GM19099 (cell line): ENCODE results near the gene PACC1.

Experiments used
- POLR2A ChIP-seq: IDR thresholded peaks from 3 replicates; pipeline ENCODE4 v1.6.1; 2011; ENCODE audit warnings: low read depth; ENCODE audit not compliant: insufficient read length; ENCODE audit errors: extremely low read depth

The PACC1 gene

GRCh38 chr1:212430416-212430815 is 15.7 kb upstream of the PACC1 start:
- TF ChIP-seq POLR2A: no peak

GRCh38 chr1:212428496-212428895 is 13.8 kb upstream of the PACC1 start:
- TF ChIP-seq POLR2A: no peak

DNA sequence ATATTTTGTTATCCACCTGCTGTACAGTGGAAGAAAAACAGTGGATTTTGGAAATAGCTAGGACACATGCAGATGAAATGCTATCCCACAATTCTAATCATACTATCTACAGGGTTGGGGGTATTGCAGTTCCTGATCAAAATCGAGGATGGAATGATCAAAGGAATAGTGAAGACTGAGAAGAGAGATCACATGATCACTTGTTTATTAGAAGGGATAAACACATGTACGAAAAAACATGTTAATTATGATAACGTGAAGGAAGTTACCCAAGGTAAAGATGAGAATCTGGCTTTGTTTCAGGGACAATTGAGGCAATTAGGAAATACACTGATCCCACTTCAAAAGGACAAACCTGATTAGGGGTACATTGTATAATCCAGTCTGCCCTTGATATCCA is 9.2 kb upstream of the PACC1 start:
- TF ChIP-seq POLR2A: no peak

DNA sequence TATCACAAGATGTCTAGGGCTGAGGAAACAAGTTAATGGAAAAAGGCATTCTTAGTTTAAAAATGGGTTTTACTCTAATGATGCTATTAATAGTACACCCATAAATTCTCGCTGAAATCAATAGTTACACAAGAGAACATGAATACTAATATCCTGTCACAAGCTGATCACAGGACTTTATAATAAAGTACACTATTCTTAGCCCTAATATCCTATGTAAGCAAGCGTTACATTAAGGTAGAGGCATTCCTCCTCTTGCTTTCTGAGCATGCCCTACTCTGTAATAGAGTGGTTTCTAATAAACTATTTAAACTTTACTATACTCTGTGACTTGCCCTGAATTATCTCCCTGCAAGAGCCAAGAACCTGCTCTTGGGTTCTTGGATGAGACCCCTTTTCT is 6.5 kb upstream of the PACC1 start:
- TF ChIP-seq POLR2A: no peak

- TF ChIP-seq POLR2A: no peak
These were observed 588 bp upstream of the PACC1 start for GRCh38 chr1:212415107-212415841.

GRCh38 chr1:212413902-212414327 is 771 bp downstream of the PACC1 start:
- TF ChIP-seq POLR2A: no peak

DNA sequence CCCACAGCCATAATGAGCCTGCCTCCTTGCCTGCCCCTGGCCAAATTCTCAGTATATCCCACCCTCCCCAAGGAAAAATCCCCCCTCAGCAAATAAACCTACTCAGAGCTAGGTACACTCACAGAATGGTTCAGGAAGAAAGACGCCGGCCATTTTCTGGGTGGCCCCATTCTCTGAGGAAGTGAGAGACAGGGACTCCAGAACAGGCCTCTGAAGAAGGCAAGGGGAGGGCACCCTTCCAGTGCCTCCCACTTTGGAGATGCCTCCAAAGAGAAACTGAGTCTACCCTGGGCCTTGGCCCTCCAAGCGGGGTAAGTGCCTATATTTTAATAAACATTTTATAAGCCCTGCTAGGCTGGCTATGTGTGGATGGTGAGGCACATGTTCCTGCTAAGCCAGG is 2.3 kb downstream of the PACC1 start:
- no peak for TF ChIP-seq POLR2A

DNA sequence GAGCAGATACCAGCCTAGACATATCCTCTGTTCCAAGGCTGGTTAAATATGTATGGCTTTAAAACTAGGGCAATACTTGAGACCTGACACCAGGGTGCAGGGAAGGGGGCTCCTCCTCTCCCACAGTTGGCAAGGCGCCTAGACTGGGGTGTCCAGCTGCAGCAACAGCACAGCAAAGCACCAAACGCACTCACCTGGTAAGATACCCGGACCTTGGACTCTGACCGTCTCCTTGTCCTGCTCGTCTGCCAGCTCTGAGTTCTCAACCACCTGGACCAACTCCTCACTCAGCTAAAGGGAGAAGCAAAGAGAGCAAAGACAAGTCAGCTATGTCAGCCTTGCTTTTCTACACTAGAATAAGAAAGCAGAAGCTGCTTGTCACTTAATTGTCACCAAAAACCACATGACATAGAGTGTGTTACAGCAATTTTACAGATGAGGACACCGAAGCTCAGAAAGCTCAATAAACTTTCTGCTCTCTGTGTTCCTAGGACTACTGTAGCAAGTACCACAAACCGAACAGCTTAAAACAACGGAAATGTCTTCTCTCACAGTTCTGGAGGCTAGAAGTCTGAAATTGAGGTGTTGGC is 4.4 kb downstream of the PACC1 start:
- no peak for TF ChIP-seq POLR2A

DNA sequence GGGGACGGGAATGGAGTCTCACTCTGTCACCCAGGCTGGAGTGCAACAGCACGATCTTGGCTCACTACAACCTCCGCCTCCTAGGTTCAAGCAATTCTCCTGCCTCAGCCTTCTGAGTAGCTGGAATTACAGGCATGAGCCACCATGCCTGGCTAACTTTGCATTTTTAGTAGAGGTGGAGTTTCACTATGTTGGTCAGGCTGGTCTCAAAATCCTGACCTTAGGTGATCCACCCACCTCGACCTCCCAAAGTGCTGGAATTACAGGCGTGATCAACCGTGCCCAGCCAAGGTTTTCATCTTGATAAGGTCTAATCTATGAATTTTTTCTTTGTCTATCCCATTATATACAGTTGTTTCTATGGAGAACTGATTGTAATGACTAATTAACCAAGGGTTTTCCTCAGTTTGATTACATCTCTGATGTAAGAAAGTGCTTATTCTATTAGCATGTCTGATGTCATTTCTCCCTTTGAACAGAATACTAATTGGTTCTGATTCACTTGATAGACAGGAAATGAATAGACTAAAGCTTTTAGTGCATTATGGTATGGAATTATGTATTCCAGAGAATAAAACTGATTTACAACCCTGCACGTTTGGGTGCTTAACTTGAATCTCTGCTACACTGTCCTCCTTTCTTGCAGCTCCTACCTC is 11.9 kb downstream of the PACC1 start:
- TF ChIP-seq POLR2A: no peak

- no peak for TF ChIP-seq POLR2A
These were observed 12.7 kb downstream of the PACC1 start for GRCh38 chr1:212401838-212402582.

GRCh38 chr1:212401042-212401441 is 13.6 kb downstream of the PACC1 start:
- TF ChIP-seq POLR2A: no peak

- no peak for TF ChIP-seq POLR2A
These were observed 17.5 kb downstream of the PACC1 start for GRCh38 chr1:212397171-212397570.

DNA sequence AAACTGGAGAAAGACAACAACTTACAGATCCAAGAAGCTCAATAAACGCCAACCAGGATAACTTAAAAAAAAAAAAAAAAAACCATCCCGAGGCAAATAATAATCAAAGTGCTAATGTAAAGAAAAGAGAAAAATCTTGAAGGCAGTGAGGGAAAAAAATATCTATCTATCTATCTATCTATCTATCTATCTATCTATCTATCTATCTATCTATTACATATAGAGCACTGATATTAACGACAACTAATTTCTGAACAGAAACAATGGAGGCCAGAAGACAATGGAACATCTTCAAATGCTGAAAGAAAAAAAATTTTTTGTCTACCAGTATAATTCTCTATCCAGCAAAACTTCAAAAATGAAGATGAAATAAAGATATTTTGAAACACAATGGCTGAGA is 18.0 kb downstream of the PACC1 start:
- TF ChIP-seq POLR2A: no peak

DNA sequence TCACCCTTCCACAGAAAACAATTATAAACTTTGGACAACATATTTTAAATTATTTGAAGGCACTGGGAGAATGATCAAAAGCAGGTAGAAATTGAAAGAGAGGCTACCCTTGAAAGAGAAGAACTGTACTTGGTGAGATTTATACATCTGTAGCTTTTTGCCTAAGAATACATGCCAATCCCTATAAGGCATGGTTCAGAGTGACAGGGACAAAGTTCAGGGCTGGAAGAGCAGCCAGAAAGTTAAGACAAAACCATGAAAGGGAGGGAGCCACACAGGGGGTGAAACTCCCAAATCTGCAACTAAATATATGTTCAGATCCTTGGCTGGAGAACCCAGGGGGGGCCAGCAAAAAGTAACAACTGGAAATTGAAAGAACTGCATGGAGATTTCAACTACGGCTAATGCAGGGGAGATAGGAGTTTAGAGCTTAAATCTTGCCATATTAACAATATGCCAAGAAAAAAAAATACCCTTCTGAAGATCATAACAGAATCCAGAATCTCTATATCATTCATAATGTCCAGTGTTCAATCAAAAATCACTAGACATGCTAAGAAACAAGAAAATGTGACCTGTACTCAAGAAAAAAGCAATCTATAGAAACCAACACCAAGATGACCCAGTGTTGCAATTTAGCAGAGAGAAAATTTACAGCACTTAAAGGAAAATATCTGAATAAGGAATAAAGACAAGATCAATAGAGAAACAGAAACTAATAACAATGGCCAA is 25.5 kb downstream of the PACC1 start:
- no peak for TF ChIP-seq POLR2A

DNA sequence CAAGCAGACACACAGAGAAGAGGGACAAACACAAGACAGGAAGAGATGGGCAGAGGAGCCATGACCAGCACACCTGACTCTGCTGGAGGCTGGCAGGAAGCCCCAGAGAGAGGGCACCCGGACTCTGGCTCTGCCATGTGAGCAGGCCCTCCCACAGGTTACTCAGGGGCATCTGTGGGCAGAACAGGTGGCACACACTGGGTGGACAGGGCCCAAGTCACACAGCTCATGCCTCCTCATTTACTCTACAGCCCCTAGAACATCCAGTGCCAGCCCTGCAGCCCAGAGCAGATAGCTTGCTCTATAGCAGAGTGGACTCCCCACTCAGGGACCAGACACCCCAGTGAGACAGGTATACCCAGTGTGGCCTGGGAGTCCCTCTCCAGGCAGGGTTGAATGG is 28.7 kb downstream of the PACC1 start:
- TF ChIP-seq POLR2A: no peak
